SK-N-SH treated with all-trans-retinoic acid at 6 μM for 48 hours (cell line): ENCODE data around the gene RAB3A.

Experiments
- ATAC-seq: fragments of 200-7000 bp; cut with Tn5 transposase; 3 replicates; pipeline ENCODE4 v1.9.1; 2020; ENCODE audit warnings: mild to moderate bottlenecking, moderate library complexity
- ARNTL ChIP-seq: fragments of 450-650 bp; formaldehyde crosslinking; IDR thresholded peaks from 2 replicates; pipeline ENCODE4 v1.5.0; 2020; ENCODE audit warnings: low read depth, mild to moderate bottlenecking, moderate library complexity, borderline replicate concordance
- BACH2 ChIP-seq: fragments of 250-450 bp; sonication (Bioruptor Pico); IDR thresholded peaks from 2 replicates; pipeline ENCODE4 v1.9.0; 2021; ENCODE audit warnings: mild to moderate bottlenecking, borderline replicate concordance
- CSDC2 ChIP-seq: fragments of 250-450 bp; sonication (Bioruptor Pico); IDR thresholded peaks from 2 replicates; pipeline ENCODE4 v1.5.0; 2020; ENCODE audit warnings: mild to moderate bottlenecking, moderate library complexity
- ESRRG ChIP-seq: fragments of 250-450 bp; sonication (Bioruptor Pico); IDR thresholded peaks from 2 replicates; pipeline ENCODE4 v1.6.1; 2021; ENCODE audit warnings: mild to moderate bottlenecking
- GLIS3 ChIP-seq: fragments of 250-450 bp; sonication (Bioruptor Pico); IDR thresholded peaks from 2 replicates; pipeline ENCODE4 v1.5.0; 2020; ENCODE audit warnings: mild to moderate bottlenecking, moderate library complexity
- ISL1 ChIP-seq: fragments of 250-450 bp; sonication (Bioruptor Pico); IDR thresholded peaks from 2 replicates; pipeline ENCODE4 v2.1.2; 2022; ENCODE audit warnings: mild to moderate bottlenecking, moderate library complexity
- OSR1 ChIP-seq: fragments of 250-450 bp; sonication (Bioruptor Pico); IDR thresholded peaks from 2 replicates; pipeline ENCODE4 v1.8.0; 2022; ENCODE audit warnings: moderate library complexity, mild to moderate bottlenecking, inconsistent platforms
- PPARA ChIP-seq: fragments of 250-450 bp; sonication (Bioruptor Pico); IDR thresholded peaks from 2 replicates; pipeline ENCODE4 v1.5.0; 2020; ENCODE audit warnings: mild to moderate bottlenecking, borderline replicate concordance
- RARB ChIP-seq: fragments of 250-450 bp; sonication (Bioruptor Pico); IDR thresholded peaks from 2 replicates; pipeline ENCODE4 v1.8.0; 2021; ENCODE audit warnings: mild to moderate bottlenecking, moderate library complexity
- SNAI2 ChIP-seq: fragments of 250-450 bp; sonication (Bioruptor Pico); IDR thresholded peaks from 2 replicates; pipeline ENCODE4 v1.5.0; 2020; ENCODE audit warnings: mild to moderate bottlenecking, moderate library complexity
- TCF4 ChIP-seq: fragments of 250-450 bp; sonication (Bioruptor Pico); IDR thresholded peaks from 2 replicates; pipeline ENCODE4 v1.8.0; 2021; ENCODE audit warnings: mild to moderate bottlenecking, moderate library complexity, borderline replicate concordance
- TOX ChIP-seq: fragments of 250-450 bp; sonication (Bioruptor Pico); IDR thresholded peaks from 2 replicates; pipeline ENCODE4 v1.8.0; 2021; ENCODE audit warnings: mild to moderate bottlenecking, moderate library complexity, borderline replicate concordance
- ZC3H10 ChIP-seq: fragments of 250-450 bp; sonication (Bioruptor Pico); IDR thresholded peaks from 2 replicates; pipeline ENCODE4 v1.5.1; 2021; ENCODE audit warnings: mild to moderate bottlenecking, moderate library complexity
- ZFP30 ChIP-seq: fragments of 450-650 bp; formaldehyde crosslinking; IDR thresholded peaks from 2 replicates; pipeline ENCODE4 v1.5.0; 2022; ENCODE audit warnings: mild to moderate bottlenecking, moderate library complexity
- ZNF70 ChIP-seq: fragments of 450-650 bp; formaldehyde crosslinking; IDR thresholded peaks from 2 replicates; pipeline ENCODE4 v1.5.0; 2020; ENCODE audit warnings: mild to moderate bottlenecking, moderate library complexity
- ZNF8 ChIP-seq: fragments of 450-650 bp; formaldehyde crosslinking; IDR thresholded peaks from 2 replicates; pipeline ENCODE4 v1.5.0; 2020; ENCODE audit warnings: mild to moderate bottlenecking, moderate library complexity
- TF ChIP-seq, protein P1 (sequence below): fragments of 250-450 bp; sonication (Bioruptor Pico); IDR thresholded peaks from 2 replicates; pipeline ENCODE4 v1.5.0; 2020; ENCODE audit warnings: mild to moderate bottlenecking, moderate library complexity
- TF ChIP-seq, protein P2 (sequence below): fragments of 250-450 bp; sonication (Bioruptor Pico); IDR thresholded peaks from 2 replicates; pipeline ENCODE4 v1.8.0; 2021; ENCODE audit warnings: low read depth, mild to moderate bottlenecking, moderate library complexity, borderline replicate concordance
- TF ChIP-seq, protein P3 (sequence below): fragments of 250-450 bp; sonication (Bioruptor Pico); IDR thresholded peaks from 2 replicates; pipeline ENCODE4 v1.5.1; 2020; ENCODE audit warnings: low read depth, mild to moderate bottlenecking, moderate library complexity
- TF ChIP-seq, protein P4 (sequence below): fragments of 250-450 bp; sonication (Bioruptor Pico); IDR thresholded peaks from 2 replicates; pipeline ENCODE4 v1.8.0; 2020; ENCODE audit warnings: mild to moderate bottlenecking, moderate library complexity, borderline replicate concordance

Gene RAB3A

DNA sequence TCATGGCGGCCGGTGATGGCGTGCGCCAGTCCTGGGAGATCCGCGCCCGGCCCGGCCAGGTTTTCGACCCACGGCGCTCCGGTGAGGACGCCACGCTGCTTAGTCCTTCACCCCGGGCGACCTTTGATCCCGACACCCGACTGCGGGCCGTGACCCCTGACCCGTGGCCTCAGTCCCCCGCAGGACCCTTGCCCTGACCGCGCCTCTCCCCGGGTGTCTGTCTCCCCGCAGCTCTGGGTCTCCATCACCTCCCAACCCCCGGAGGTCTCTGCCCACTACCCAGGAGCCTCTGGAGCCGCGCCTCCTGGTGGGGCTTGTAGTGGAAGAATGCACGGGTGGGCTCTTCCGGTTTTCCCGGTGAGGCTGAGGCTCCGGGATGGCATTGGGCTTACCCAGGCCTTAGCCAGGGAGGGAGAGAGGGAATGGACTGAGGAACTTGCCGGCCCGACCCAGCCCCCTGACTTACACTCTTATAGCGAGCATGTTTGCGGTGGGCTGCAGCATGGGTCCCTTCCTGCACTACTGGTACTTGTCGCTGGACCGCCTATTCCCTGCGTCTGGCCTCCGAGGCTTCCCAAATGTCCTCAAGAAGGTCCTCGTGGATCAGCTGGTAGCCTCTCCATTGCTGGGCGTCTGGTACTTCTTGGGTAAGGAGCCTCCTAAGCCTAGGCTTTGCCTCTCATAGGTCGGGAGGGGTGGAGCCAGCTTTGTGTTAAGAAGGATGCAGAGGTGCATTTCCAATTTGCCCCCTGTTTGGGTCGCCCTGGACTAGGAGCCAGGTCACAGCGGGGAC, 10.3 kb downstream of the RAB3A start (continued):
- TF ChIP-seq, protein P1, sequence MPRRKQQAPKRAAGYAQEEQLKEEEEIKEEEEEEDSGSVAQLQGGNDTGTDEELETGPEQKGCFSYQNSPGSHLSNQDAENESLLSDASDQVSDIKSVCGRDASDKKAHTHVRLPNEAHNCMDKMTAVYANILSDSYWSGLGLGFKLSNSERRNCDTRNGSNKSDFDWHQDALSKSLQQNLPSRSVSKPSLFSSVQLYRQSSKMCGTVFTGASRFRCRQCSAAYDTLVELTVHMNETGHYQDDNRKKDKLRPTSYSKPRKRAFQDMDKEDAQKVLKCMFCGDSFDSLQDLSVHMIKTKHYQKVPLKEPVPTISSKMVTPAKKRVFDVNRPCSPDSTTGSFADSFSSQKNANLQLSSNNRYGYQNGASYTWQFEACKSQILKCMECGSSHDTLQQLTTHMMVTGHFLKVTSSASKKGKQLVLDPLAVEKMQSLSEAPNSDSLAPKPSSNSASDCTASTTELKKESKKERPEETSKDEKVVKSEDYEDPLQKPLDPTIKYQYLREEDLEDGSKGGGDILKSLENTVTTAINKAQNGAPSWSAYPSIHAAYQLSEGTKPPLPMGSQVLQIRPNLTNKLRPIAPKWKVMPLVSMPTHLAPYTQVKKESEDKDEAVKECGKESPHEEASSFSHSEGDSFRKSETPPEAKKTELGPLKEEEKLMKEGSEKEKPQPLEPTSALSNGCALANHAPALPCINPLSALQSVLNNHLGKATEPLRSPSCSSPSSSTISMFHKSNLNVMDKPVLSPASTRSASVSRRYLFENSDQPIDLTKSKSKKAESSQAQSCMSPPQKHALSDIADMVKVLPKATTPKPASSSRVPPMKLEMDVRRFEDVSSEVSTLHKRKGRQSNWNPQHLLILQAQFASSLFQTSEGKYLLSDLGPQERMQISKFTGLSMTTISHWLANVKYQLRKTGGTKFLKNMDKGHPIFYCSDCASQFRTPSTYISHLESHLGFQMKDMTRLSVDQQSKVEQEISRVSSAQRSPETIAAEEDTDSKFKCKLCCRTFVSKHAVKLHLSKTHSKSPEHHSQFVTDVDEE, result no peak
- no peak for TF ChIP-seq TOX

DNA sequence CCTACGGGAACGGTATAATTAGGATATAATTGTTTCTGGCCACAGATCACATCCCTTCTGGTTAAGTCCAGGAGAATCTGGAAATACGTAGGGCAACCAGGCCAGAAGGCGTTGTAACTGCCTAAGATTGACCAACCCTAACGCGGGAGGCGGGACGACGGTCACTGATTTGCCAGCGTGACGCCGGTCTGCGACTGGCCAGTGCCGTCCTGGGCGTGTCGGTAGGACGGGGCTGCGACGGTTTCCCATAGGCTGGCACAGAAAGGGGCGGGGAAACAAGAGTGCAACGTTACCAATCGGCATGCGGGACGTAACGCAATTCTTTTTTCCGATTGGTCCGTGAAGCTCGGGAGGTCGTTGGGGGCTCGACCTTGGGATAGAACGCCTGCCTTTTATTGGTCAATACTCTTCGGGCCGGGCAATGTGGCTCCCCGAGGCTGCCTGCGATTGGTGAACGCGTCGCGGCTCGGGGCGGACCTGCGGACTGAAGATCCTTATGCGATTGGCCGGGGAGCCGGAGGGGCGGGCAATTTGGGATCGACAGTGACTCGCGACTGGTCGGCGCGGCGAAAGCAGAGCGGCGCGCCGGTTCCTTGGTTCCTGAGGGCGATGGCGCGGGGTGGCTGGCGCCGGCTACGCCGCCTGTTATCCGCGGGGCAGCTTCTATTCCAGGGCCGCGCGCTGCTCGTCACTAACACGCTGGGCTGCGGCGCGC, 11.0 kb downstream of the RAB3A start, which contains the start of gene MPV17L2:
Gene MPV17L2 (plus strand): TSS at position 546 of the 715 bp plus-strand sequence. CDS start 64 bp downstream, at position 610.
- TF ChIP-seq, protein P1, result peak; percentile 84; the same call in 1 of the 2 replicates
- TF ChIP-seq, protein P2, sequence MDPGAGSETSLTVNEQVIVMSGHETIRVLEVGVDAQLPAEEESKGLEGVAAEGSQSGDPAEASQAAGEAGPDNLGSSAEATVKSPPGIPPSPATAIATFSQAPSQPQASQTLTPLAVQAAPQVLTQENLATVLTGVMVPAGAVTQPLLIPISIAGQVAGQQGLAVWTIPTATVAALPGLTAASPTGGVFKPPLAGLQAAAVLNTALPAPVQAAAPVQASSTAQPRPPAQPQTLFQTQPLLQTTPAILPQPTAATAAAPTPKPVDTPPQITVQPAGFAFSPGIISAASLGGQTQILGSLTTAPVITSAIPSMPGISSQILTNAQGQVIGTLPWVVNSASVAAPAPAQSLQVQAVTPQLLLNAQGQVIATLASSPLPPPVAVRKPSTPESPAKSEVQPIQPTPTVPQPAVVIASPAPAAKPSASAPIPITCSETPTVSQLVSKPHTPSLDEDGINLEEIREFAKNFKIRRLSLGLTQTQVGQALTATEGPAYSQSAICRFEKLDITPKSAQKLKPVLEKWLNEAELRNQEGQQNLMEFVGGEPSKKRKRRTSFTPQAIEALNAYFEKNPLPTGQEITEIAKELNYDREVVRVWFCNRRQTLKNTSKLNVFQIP (CRISPR knock-in tag), result no peak
- TF ChIP-seq ZC3H10 (CRISPR knock-in tag) (no peak), PPARA (CRISPR knock-in tag) (peak; percentile 90), ZFP30 (peak; percentile 33; the same call in 1 of the 2 replicates), CSDC2 (peak; percentile 89; the same call in 1 of the 2 replicates), ISL1 (no peak), SNAI2 (CRISPR knock-in tag) (no peak), ARNTL (CRISPR knock-in tag) (peak; percentile 27; the same call in 1 of the 2 replicates)
- peak; percentile 92 for ATAC-seq

DNA sequence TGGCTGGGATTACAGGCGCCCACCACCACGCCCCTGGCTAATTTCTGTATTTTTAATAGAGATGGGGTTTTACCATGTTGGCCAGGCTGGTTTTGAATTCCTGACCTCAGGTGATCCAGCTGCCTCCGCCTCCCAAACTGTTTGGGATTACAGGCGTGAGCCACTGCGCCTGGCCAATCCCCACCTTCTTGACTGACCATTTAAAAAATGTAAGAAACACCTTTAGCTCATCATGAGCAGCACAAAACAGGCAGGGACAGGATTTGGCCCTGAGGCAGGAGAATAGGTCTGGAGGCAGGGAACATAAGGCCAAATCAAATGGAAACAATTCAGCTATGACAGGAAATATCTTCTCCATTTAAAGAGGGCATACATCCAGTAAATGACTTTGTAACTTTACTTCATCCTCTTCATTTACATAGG, 12.2 kb downstream of the RAB3A start:
- no peak for TF ChIP-seq RARB (CRISPR knock-in tag)

DNA sequence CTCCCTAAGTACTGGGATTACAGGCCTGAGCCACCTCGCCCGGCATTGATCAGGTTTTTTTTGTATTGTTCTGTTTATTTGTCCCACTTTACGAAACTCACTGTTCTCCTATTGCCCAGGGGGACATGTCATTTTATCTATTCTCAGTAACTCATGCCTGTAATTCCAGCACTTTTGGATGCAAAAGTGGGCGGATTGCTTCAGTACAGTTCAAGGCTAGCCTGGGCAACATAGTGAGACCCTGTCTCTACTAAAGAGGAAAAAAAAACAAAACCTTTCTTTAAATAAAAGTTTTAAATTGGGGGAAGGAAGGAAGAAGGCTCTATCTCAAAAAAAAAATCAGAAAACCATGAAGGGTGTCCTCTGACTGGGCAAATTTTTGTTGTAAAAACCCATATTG, 13.6 kb downstream of the RAB3A start:
- no peak for ATAC-seq
- TF ChIP-seq GLIS3 (CRISPR knock-in tag) (no peak), OSR1 (CRISPR knock-in tag) (no peak), TCF4 (CRISPR knock-in tag) (no peak), ARNTL (CRISPR knock-in tag) (no peak), TOX (no peak), ESRRG (CRISPR knock-in tag) (no peak), CSDC2 (no peak), ZNF70 (CRISPR knock-in tag) (no peak), ZNF8 (no peak), BACH2 (CRISPR knock-in tag) (no peak), RARB (CRISPR knock-in tag) (no peak)
- TF ChIP-seq, protein P1, result no peak
- TF ChIP-seq, protein P3, sequence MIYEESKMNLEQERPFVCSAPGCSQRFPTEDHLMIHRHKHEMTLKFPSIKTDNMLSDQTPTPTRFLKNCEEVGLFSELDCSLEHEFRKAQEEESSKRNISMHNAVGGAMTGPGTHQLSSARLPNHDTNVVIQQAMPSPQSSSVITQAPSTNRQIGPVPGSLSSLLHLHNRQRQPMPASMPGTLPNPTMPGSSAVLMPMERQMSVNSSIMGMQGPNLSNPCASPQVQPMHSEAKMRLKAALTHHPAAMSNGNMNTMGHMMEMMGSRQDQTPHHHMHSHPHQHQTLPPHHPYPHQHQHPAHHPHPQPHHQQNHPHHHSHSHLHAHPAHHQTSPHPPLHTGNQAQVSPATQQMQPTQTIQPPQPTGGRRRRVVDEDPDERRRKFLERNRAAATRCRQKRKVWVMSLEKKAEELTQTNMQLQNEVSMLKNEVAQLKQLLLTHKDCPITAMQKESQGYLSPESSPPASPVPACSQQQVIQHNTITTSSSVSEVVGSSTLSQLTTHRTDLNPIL, result no peak
- TF ChIP-seq, protein P4, sequence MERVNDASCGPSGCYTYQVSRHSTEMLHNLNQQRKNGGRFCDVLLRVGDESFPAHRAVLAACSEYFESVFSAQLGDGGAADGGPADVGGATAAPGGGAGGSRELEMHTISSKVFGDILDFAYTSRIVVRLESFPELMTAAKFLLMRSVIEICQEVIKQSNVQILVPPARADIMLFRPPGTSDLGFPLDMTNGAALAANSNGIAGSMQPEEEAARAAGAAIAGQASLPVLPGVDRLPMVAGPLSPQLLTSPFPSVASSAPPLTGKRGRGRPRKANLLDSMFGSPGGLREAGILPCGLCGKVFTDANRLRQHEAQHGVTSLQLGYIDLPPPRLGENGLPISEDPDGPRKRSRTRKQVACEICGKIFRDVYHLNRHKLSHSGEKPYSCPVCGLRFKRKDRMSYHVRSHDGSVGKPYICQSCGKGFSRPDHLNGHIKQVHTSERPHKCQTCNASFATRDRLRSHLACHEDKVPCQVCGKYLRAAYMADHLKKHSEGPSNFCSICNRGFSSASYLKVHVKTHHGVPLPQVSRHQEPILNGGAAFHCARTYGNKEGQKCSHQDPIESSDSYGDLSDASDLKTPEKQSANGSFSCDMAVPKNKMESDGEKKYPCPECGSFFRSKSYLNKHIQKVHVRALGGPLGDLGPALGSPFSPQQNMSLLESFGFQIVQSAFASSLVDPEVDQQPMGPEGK (CRISPR knock-in tag), result no peak

More for the DNA sequence above, 12.2 kb downstream of the RAB3A start:
- ATAC-seq, result no peak
